Stimulated activated CD4-positive, alpha-beta T cell treated with anti-CD3 and anti-CD28 coated beads, Interleukin-4, amount 100 ng/mL, for 4 hours (primary cell): ENCODE results near the gene ABCG8.
A peak's percentile ranks its signal among the peaks of the same experiment; 100 is the strongest.
"Not testable (repeated sequence)": the region's sequence is repeated elsewhere in the genome, so short reads cannot be mapped to it uniquely, and the experiment has no call there.

Source experiments
- DNase-seq, 2 experiments: peaks; one replicate each; pipeline ENCODE4 v3.0.0-alpha.2; 2020

ABCG8 gene

DNA sequence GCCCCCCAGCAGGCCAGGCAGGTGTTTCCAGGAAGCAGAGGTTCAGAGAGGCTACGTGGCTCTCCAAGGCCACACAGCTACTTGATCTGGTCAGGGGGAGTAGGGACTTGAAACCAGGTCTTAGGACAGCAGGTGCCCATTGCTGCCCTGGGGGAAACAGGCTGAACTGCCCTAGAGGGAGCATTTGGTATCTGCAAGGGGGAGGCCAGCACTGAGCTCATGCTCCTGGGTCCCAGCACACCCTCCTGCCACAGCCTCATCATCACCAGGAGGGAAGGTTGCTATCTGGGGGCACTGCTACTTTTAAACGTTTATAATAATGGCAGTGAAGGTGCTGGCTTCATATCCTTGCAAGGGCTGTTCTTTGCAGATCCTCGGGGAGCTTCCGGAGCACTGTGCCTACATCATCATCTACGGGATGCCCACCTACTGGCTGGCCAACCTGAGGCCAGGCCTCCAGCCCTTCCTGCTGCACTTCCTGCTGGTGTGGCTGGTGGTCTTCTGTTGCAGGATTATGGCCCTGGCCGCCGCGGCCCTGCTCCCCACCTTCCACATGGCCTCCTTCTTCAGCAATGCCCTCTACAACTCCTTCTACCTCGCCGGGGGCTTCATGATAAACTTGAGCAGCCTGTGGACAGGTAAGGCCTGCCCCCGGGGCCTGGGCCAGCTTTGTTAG, 36.1 kb downstream of the ABCG8 start:
- no peak for DNase-seq

DNA sequence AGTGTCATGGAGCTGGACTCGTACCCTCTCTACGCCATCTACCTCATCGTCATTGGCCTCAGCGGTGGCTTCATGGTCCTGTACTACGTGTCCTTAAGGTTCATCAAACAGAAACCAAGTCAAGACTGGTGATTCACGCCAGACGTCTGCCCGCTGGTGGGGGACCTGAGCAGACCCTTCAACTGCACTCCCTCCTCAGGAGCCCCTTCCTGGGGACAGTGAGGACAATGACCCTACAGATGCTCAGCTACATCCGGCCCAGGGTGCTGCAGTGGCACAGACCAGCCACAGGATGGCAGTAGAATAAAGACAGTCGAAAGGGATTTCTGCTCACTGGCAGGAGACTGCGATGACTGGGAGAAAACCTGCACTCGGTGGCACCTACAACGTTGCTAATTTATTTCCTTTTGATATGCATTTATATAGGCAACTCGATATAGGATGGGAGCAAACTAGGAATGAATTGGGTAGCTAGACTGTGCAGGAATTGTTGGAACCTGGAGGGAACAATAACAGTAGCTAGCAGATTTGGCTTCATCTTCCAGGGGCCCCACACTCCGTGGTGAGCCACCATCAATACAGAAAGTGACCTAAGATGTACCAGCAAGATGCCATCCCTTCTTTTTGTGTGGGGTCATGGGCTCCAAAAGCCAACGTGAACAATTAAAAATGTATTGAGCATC, 39.2 kb downstream of the ABCG8 start:
- DNase-seq: peak; percentile 33 to 55

DNA sequence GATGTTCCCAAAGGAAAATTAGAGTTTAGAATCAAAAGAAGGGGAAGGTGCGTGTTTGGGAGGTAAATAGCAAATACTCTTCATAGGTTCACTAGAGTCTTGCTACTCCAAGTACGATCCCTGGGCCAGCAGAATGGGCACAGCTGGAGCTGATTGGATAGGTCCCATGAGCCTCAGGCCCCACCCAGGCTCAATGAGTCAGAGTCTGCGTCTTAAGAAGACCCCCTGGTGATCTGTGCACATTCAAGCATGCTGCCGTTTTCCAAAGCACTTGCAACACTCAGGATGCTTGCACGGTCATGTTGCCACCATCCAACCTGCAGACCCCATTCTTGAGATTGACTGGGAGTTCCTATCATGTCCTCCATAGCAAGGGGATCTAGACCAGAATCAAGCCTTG, 40.5 kb downstream of the ABCG8 start:
- no peak for DNase-seq

DNA sequence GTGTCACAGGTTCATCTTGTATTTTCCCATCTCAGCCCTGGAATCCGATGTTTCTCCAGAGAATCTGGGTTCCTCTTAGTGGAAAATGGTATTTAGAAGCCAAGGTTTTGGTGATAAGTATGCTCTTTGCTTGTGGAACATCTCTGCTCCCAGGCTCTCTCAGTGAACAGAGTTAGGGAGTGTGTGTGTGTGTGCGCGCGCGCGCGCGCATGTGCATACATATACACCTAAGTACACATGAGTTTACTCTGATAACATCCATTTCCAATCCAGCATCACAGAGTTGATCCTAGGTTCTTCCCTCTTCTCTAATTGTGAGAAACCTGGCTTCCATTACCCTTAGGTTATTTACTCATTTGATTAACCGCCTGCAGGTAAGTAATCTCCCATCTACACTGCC, 41.7 kb downstream of the ABCG8 start:
- DNase-seq: no peak

DNA sequence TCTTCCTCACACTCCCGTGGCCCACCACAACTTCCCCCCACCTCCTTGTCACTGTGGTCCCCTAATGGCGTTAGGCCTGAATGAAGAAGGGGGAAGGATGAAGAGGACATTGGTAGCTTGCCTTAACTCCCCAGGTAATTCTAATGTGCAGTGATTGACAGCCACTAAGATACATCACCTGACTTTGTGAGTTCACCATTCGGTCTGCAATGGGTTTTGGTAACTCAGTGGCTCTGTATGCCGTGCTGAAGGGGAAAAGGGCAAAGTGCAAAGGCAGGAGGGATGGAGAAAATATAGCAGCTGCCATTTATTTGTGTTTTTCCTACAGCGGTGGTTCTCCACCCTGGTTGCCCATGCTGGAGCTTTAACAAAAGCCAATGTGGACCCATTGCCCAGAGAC, 42.2 kb downstream of the ABCG8 start:
- no peak for DNase-seq

DNA sequence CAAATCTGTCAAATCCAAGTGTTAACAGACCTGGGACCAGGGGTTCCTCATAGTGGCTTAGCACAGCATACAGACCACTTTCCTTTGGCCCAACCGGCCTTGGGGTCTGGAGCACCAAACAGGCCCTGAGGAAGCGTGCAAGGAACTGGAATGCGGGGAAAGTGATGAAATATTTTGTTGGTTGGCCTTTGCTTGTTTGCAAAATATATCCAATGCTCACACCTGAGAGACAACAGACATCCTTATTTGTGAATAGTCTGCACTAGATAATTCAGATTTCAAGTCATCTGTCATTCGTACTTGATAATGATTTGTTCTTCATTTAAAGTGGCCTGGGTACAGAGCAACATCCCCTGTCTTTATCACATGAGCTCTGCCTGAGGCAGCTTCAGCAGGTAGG, 43.5 kb downstream of the ABCG8 start:
- no peak for DNase-seq

DNA sequence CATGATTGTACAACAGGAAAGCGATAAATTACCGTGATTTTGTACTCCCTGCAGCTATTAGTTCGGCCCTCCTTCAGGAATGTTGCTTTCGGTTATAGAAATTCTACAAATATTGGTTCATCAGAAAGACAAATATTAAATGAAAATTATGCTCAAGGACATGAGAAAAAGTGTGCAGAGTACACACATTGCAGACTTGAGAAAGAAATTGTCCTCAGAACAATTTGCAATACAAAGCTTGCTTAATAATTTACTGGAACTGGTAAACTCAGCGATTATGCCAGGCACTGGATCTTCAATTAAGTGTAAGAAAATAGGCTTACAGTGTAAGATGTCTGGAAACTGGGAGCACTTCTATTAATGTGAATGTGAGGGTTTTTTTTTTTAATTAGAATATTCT, 45.9 kb downstream of the ABCG8 start:
- no peak for DNase-seq

DNA sequence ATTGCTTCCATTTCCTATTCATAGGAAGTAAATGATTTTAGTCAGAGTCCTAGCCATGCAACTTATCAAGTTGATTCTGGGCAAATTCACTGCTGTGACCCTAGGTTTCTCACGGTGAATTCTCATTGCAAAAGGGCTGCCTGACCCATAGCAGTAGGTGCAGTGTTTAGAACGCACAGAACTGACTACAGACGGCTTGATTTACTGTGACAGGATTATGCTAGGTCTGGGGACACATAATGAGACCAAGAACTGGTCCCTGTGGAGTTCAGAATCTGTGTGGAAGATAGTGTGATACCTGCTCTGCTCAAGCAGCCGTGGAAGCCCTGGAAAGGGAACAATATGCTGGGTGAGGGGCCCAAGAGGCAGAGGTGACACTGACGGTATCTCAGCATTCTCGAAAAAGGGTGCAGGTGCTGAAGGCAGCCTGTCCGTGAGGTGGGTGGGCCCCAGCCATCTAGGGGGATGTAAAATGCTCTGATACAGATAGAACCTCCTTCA, 46.4 kb downstream of the ABCG8 start:
- DNase-seq: no peak

DNA sequence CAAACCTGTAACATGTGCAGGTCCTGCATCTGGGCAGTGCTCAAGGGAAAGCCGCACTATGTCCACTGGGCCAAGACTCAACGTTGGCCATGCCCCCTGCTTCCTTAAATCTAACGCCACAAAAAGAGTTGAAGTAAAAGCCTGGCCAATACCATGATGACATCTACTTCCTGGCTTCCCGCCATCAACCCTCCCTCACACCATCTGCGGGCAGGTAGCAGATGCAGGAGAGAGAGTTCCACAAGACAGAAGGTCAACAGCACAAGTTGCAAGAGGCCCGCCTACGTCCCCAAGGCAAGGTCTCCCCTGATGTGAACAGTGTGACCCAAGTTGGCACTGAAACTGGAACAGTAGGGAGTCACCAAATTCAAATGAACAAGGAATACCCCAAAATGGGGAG, 48.4 kb downstream of the ABCG8 start:
- no peak for DNase-seq

DNA sequence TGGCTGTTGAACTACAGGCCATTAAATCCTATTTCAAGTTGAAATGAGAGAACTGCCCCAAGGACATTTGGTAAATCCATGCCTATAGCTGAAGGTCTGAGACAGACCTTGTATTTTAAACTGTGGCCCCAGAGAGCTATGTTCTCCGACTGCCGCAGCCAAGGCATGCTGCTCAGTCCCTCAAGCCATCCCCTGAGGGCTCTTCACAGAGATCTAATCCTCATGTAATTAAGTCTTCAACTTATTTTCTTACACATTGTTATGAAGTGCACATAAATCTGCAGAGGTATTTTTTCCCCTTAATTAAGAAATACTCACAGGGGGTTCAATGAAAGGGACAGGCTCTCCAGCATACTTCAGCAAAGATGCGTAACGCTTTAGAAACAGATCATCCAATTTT, 50.6 kb downstream of the ABCG8 start:
- no peak for DNase-seq

DNA sequence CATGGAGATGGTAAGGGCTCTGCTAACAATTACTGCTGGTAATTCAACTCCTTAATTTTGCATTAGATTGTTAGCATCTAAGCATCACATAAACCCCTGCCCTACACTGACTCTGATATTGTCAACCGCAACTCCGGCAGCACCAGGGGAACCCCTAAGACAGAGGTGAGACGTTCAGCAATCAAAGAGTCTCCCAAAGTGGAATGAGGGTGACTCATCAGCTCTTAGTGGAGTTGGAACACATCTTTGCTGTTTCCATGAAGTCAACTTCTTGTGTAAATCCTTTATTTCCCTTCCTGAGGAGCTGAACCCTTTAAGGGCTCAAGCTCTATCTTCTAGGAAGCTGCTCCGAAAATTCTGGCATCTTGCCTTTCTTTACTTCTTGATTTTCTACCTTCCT, 52.1 kb downstream of the ABCG8 start:
- DNase-seq: no peak

DNA sequence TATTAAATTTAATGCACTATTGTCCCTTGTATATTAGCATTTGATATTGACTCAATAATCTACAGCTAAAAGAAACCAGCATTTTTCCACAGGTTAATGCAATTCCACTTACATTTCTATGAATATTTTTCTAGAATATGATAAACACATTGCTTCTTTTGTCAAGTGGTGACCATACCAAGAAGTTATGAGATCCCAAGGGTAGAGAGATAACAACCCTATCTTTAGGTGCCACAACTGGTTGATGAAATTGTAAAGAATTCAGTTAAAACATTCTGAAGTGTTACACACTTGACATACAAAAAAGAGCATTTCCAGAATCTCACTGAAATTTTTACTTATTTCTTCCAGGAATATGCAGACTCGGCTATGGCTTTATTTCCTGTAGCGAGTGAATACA, 56.0 kb downstream of the ABCG8 start:
- DNase-seq: no peak

DNA sequence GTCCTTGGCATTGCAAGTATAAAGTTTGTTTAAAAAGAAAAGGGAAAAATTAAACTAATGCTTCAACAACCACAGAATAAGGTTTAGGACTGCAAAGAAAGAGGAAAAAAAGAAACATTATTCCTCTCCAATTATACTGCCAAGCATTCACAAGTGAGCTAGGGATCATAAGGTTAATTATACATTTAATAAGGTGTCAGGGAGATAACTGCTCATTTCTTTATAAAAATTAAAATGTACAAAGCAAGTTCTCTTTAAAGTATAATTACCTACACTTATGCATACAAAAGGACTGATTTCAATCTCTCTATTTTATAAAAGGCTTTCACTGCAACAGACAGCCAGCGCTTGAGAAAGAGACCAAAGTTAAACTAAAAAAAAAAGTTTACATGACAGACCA, 58.1 kb downstream of the ABCG8 start:
- DNase-seq: no peak

DNA sequence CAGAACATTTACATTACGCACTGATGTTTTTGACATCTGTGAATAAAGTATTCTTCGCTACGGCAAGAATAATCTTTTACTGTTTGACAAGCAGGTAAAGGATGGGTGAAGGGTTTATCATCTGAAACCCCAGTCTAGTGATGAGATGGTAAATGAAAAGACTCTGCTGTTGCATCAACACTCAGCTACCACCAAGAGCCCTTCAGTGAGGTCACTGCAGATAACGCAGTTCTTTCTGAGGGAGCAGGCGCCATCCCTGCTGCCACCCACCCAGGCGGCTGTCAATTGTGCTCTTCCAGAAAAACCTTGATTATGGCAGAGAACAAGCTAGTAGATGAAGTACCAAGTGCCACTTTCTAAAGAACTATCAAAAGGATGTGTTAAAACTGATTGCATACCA, 58.7 kb downstream of the ABCG8 start:
- no peak for DNase-seq

DNA sequence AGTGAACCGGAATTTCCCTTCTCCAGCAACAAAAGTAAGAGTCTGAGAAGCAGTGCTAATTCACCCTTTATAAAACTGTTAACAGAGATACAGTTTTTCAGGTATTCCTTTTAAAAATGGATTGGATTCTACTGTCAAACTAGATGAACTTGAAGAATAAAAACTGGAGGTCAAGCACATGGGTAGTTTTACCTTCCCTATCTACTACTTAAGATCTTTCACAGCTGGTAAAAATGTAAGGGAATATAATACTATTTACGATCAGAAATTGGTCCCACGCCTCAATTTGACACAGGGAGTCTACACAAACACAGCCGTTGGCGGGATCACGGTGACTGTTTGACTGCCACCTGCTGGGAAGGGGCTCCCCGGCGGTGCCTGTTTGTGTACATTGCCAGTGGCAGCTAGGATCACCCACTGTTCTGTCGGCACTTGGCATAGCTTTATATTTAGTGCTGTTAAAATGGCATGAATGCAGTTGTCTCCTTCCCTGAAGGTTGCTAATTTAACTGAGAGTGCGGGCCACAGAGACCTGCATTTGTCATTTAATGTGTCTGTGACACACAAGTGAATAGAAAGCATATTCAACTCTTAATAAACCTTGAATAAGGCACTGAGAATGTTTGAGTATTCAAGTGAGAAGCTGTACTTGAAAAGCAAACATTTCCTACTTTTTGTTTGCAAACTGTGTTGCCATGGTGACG, 59.5 kb downstream of the ABCG8 start:
- no peak for DNase-seq

DNA sequence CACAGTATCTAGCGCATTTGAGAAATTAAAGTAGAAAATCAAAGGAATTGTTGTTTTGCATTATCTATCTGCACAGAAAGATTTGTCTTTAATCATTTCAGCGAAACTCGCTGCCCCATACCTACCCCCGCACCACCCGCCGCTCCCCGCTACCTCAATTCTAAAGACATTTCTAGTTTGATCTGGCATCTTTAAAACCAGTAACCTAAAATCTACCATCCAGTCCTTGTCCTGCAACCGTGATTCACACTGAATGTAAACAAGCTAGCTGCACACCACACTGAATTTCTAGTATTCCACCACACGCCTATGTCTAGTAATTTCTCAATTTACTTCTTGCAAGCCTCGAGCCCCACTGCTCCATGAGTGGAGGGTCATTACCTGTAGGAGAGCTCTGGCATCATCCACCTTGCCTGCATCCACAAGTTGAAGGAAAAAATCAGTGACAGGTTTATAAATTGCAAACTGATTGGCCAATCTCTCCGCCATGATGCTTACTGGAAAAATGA, 60.1 kb downstream of the ABCG8 start:
- no peak for DNase-seq

DNA sequence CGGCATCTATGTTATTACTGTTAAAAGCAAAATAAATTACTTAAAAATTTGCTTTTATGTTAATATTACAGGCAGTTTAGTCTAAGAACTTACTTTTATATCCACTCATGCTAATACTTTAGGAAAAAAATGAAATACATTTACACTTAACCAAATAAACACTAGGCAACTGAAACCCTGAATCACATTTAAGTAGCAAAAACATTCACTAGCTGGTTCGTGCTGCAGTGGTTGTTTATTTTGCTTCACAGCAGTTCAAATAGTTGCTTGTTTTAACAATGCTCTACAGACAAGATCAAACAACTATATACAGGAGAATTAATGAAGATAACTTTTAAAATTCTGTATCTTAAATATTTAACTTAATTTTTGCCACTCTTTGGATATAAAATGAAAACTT, 60.8 kb downstream of the ABCG8 start:
- no peak for DNase-seq

DNA sequence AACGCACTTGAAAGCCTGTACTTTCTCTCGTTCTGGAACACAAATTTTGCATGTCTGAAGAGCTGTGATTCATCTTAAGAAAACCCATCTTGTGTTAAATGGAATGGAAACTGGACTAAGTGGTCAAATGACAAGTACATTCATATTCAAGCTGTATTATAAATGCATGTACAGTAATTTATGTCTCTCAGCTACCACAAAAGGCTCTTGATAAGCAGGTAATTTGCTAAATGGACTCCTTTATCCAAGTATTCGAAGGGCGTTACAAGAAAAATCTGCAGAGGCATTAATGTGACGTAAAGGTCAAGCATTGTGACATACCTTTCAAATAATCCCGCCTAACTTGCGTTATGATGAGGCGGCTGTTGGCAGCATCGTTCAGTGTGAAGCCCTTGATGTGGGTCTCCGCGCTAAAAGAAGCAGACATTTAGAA, 66.6 kb downstream of the ABCG8 start:
- DNase-seq: no peak

DNA sequence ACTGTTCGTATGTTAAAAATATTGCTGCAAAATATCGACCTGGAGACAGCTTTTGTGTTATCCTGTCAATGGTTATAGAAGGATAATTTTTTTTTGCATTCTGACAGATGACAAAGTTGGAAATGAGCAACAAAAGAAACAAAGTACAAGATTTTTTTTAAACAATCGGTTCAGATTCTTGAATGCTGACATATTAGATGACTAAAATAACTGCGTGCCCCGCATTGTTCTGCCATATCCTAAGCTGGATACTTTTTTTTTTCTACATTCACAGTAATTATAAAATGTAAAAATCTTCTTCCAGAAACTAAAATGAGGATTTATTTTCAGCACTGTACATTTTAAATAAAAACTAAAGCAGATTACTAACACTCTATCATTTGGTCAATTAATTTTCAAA, 67.1 kb downstream of the ABCG8 start:
- no peak for DNase-seq

DNA sequence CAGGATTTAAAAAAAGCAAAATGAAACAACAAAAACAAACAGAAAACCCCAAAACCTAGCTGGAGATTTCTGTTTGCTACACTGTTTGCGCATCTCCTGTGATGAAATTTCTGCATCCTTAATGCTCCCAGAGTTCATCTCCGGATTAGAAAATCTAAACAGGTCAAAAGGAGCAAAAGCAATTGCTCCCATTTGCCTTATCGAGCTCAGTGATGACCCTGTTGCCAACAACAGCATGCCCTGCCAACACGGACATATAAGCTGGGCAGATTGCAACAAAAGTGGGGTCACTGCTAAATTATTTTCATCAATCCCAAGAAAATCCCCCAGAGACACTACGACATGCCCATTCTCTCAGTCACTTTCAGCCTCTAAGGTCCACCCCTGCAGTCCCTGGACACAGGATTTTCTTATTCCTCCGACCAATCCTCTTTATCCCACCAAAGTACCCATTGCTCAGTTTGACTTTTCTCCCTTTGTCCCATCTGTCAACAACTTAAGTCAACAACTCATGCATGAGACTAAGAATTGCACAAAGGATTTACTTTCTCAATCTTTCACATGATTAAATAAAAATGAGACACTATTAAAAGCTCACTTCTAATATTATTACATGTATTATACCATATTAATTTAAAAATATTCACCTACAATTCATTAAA, 67.8 kb downstream of the ABCG8 start:
- no peak for DNase-seq

DNA sequence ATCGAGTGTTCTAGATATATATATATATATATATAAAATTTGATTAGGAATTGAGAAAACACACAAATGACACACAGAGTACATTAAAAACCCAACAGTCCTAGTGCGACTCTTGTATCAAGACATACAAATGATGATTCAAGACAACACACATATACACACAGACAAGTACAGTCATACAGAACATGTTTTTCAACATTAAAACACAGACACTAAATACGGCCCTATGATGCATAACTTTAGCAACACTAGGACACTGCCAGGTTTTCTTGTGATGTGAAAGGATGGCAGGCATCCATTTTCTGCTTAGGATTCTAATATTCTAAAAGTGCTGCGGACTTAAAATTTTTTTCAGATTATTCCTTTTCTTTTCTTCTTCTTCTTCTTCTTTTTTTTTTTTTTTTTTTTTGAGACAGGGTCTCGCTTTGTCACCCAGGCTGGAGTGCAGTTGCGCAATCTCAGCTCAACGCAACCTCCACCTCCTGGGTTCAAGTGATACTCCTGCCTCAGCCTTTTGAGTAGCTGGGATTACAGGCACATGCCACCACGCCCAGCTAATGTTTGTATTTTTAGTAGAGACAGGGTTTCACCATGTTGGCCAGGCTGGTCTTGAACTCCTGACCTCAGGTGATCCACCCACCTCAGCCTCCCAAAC, 72.5 kb downstream of the ABCG8 start:
- not testable (repeated sequence) for DNase-seq

DNA sequence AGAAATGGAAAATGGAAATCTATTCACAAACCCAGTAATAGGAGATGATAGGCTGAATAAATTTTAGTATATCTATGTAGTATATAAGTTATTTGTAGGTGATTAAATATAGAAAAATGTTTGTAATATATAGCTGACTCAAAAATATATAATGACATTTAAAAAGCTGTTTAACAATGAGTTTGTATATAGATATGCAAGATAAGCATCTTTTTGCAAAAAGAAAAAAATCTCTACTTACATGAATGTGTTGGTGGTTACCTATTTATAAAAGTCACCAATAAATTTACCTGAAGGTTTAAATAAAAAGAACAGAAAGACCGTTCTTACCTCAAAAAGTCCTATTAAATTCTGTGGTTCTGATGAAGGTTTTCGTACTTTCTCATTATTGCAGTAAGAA, 85.7 kb downstream of the ABCG8 start:
- no peak for DNase-seq

DNA sequence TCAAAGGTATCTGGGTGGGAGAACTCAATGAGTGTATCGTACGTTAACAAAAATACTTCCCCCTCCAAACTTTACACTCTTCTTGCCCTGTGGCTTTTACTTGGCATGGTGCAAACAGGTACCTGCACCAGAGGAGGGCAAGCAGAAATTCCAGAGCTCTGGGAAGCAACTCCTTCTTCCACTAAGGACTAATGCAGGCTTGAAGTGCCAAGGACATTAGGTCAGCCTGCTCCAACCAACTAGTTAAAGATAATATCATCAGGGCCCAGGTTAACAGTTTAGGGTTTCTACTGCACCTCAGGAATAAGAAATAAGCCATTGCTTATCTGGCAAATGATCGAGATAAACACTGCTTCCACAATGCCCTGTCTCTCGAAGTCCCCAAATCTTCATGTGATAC, 86.7 kb downstream of the ABCG8 start:
- no peak for DNase-seq
